Body of pancreas (tissue), 4 donors: ENCODE results near the gene RICTOR. TPM values are rescaled to one million over a fixed set of nuclear protein-coding genes. Genes with fewer than 3 reads are reported as not detected.

Source experiments
- ATAC-seq: fragments of 150-250 bp; one replicate; pipeline ENCODE4 v1.9.1; 2016
- DNase-seq, 4 donors: peaks; one replicate each; pipeline ENCODE4 v3.0.0-alpha.2; 2019
- H3K27ac ChIP-seq, 4 donors: fragments of 200-600 bp; sonication (generic); 1 replicate in 3 of 4; 2 replicates in 1 of 4; pipeline versions ENCODE4 v1.5.1 to v1.6.1; 2016 to 2019; ENCODE audit warnings: mild to moderate bottlenecking in 1 of 4, mixed read lengths in 1 of 4, moderate library complexity in 1 of 4
- H3K27me3 ChIP-seq, 2 donors: fragments of 200-600 bp; sonication (generic); one replicate each; pipeline ENCODE4 v1.6.0; 2016; ENCODE audit warnings: mild to moderate bottlenecking in 1 of 2
- H3K36me3 ChIP-seq, 2 donors: fragments of 200-600 bp; sonication (generic); replicated peaks in 1 of 2; 2 replicates each; pipeline ENCODE4 v1.5.1; 2016; ENCODE audit warnings: low read depth in 2 of 2; ENCODE audit not compliant: insufficient read depth in 1 of 2
- H3K4me1 ChIP-seq: fragments of 200-600 bp; sonication (generic); one replicate; pipeline ENCODE4 v1.6.0; 2016
- H3K4me3 ChIP-seq, 2 donors: fragments of 200-600 bp; sonication (generic); 1 replicate in 1 of 2; 2 replicates in 1 of 2; pipeline ENCODE4 v1.5.1; 2016 to 2019
- H3K9me3 ChIP-seq, 3 donors: fragments of 200-600 bp; sonication (generic); 1 replicate in 2 of 3; 2 replicates in 1 of 3; pipeline ENCODE4 v1.5.1; 2016
- CTCF ChIP-seq, 7 experiments: fragments of 450-650 bp in 4 of 7; fragments of 200-600 bp in 3 of 7; sonication (generic) in 3 of 7; IDR thresholded peaks; one replicate each; pipeline ENCODE4 v1.5.1; 2016 to 2019; ENCODE audit warnings: antibody characterized with exemption in 7 of 7
- POLR2A ChIP-seq, 3 donors: fragments of 450-650 bp; IDR thresholded peaks; one replicate each; pipeline ENCODE4 v1.6.1; 2016; ENCODE audit warnings: antibody characterized with exemption in 3 of 3, mild to moderate bottlenecking in 2 of 3
- WGBS, 2 donors: methylation state at CpG; one replicate each; pipeline ENCODE4 v1.1.5; 2017; 5-methylcytosine and 5-hydroxymethylcytosine counted together
- intact Hi-C: fragments of 100-400 bp; cut with DNase I; formaldehyde crosslinking; loops from one replicate; pipeline ENCODE4 v1.15.1; 2023
- total RNA-seq, 2 donors: library from RNA; depleted of rRNA; stranded (reverse); fragments of >200 nt; gene quantifications; one replicate each; pipeline ENCODE4 v1.1.0, GENCODE V29; 2016

RICTOR gene
- total RNA-seq, 2 donors from 2014 or later, result 20.8 to 27.5 TPM

DNA sequence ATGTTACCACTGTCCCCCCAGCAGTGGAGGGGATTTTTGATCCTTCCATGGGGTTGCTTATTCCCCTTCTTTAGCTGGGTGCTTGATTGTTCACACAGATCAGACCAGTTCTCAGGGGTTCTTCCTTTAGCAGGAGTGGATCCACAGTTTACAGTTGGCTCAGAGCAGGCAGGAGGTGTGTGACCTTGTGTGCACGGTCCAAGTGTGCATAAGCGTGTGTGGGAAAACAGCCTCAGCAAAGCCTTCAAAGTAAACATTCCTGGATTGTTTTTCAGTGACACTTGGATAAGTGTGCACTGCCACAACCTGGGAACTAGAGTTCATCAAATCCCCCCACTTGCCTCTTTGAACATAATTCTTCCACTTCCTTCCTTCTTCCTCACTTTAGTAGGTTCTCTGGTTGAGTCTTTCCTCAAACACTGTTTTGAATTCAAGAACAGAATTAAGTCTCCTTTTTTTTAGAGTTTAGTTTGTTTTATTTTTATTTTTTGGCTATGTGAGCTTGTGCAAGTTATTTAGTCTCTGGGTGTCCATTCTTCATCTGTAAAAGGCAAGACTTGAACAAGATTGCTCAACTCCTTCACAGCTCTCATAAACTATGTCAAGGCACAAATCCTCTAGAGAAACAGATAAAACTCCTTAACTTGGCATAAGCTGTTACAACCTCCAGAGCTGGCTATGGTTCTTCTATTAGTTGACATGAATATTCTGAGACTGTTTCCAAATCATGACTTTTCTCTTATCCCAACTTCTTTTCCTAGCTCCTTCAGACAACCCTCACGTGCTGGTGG, 150.3 kb downstream of the RICTOR start:
- intact Hi-C loops, result no loop called here
- DNase-seq, result no peak
- Histone ChIP-seq H3K27ac (no peak overlapping the region), H3K4me3 (no peak overlapping the region), H3K27me3 (no peaks in the 10 kb centered on the region), H3K36me3 (peaks cover 0 to 11% of the 10 kb centered on the region in 2 donors), H3K4me1 (peaks cover 12% of the 10 kb centered on the region), H3K9me3 (no peaks in the 10 kb centered on the region)
- 41 to 55% methylated on average over 3 of the region's 3 CpGs for WGBS, 2 donors
- TF ChIP-seq CTCF (IDR thresholded peaks at IDR 0.05) (no peak), POLR2A (IDR thresholded peaks at IDR 0.05) (no peak)
- ATAC-seq, result peak; percentile 42

- peaks cover 0 to 11% of the 10 kb centered on the region in 2 donors for H3K36me3 ChIP-seq
- no peak overlapping the region for H3K27ac ChIP-seq
- 9 to 23% methylated on average over 1 of the region's 1 CpG for WGBS, 2 donors
- ATAC-seq (peak; percentile 74), DNase-seq (peak; percentile 56 to 73 (median 64))
- peaks cover 12% of the 10 kb centered on the region for H3K4me1 ChIP-seq
- no peak overlapping the region for H3K4me3 ChIP-seq
- H3K27me3 ChIP-seq, result no peaks in the 10 kb centered on the region
- intact Hi-C loops, result no loop called here
- TF ChIP-seq CTCF (IDR thresholded peaks at IDR 0.05), result peak; percentile 59 to 84 (median 67)
- no peak for TF ChIP-seq POLR2A (IDR thresholded peaks at IDR 0.05)
- H3K9me3 ChIP-seq, result no peaks in the 10 kb centered on the region
Measured at GRCh38 chr5:38922199-38922598, 152.0 kb downstream of the RICTOR start.

DNA sequence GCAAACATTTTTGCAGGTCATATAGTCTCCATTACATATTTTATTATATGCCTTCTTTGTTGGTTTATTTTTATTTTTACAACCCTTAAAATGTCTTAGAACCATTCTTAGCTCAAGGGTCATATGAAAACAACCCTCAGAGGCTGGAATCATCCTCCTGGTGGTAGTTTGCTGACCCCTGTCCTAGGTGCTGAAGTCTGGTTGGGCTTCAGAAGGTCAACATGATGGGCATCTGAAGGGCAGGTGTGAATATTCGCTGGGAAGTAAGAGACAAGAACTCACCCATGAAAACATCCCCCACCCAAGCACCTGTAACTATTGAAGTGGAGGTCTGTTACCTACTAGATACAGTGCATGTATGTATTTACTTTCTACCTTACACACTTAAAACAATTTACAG, 153.0 kb downstream of the RICTOR start:
- no peak for DNase-seq
- TF ChIP-seq CTCF (IDR thresholded peaks at IDR 0.05), result no peak
- no peak for TF ChIP-seq POLR2A (IDR thresholded peaks at IDR 0.05)
- intact Hi-C loops, result no loop called here
- H3K27ac ChIP-seq, result no peak overlapping the region
- H3K4me1 ChIP-seq, result peaks cover 12% of the 10 kb centered on the region
- WGBS, 2 donors, result 63 to 85% methylated on average over 1 of the region's 1 CpG
- H3K4me3 ChIP-seq, result no peak overlapping the region
- H3K9me3 ChIP-seq, result no peaks in the 10 kb centered on the region
- H3K36me3 ChIP-seq, result peaks cover 0 to 10% of the 10 kb centered on the region in 2 donors
- ATAC-seq, result no peak
- H3K27me3 ChIP-seq, result no peaks in the 10 kb centered on the region

- intact Hi-C loops, result no loop called here
Measured at GRCh38 chr5:38916802-38917201, 157.4 kb downstream of the RICTOR start.

More at GRCh38 chr5:38916802-38917201, 157.4 kb downstream of the RICTOR start:
- ATAC-seq (no peak), DNase-seq (no peak)
- Histone ChIP-seq H3K27ac (no peak overlapping the region), H3K4me3 (no peak overlapping the region), H3K27me3 (no peaks in the 10 kb centered on the region), H3K4me1 (peaks cover 7% of the 10 kb centered on the region), H3K9me3 (no peaks in the 10 kb centered on the region), H3K36me3 (no peaks in the 10 kb centered on the region)
- no peak for TF ChIP-seq CTCF (IDR thresholded peaks at IDR 0.05)
- TF ChIP-seq POLR2A (IDR thresholded peaks at IDR 0.05), result no peak
- WGBS, 2 donors, result 78 to 81% methylated on average over 7 of the region's 7 CpGs
